ENCODE results near the gene GTPBP3. TPM values are rescaled to one million over a fixed set of nuclear protein-coding genes. Genes with fewer than 3 reads are reported as not detected.

Gene GTPBP3
- total and polyA plus RNA-seq, 2 experiments from 2014 or later, result 25.4 to 67.8 TPM

DNA sequence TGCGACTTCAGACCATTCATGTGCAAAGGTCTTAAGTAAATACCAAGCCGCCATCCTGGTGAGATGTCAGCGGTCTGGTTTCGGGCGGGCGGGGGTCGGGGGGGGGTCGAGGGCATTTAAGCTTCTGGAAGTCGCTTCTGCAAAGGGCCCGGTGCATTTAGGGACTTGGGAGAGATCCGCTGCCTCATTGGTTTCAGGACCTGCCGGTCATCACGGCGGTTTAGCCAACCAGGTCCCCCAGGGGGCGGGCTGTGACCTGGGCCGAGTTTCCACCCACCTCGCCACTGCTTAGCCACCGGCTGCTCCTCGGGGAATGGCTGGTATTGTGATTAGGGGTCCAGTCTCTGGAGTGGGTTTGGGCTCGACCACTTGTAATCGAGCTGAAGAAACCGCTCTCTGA is 47.9 kb upstream of the GTPBP3 start:
- H3K27me3 Mint-ChIP-seq (ENCODE audit: insufficient read depth, low read depth, poor library complexity), result peaks cover 19% of the 10 kb centered on the region

More for the DNA sequence above, 47.9 kb upstream of the GTPBP3 start:
- TF ChIP-seq, protein P1, sequence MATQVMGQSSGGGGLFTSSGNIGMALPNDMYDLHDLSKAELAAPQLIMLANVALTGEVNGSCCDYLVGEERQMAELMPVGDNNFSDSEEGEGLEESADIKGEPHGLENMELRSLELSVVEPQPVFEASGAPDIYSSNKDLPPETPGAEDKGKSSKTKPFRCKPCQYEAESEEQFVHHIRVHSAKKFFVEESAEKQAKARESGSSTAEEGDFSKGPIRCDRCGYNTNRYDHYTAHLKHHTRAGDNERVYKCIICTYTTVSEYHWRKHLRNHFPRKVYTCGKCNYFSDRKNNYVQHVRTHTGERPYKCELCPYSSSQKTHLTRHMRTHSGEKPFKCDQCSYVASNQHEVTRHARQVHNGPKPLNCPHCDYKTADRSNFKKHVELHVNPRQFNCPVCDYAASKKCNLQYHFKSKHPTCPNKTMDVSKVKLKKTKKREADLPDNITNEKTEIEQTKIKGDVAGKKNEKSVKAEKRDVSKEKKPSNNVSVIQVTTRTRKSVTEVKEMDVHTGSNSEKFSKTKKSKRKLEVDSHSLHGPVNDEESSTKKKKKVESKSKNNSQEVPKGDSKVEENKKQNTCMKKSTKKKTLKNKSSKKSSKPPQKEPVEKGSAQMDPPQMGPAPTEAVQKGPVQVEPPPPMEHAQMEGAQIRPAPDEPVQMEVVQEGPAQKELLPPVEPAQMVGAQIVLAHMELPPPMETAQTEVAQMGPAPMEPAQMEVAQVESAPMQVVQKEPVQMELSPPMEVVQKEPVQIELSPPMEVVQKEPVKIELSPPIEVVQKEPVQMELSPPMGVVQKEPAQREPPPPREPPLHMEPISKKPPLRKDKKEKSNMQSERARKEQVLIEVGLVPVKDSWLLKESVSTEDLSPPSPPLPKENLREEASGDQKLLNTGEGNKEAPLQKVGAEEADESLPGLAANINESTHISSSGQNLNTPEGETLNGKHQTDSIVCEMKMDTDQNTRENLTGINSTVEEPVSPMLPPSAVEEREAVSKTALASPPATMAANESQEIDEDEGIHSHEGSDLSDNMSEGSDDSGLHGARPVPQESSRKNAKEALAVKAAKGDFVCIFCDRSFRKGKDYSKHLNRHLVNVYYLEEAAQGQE (IDR thresholded peaks at IDR 0.05; ENCODE audit: unreplicated experiment), result no peak
- TF ChIP-seq STAT1 (IDR thresholded peaks at IDR 0.05; ENCODE audit: unreplicated experiment) (no peak), POLR2AphosphoS5 (IDR thresholded peaks at IDR 0.05; ENCODE audit: low read depth) (no peak), EZH2phosphoT487 (IDR thresholded peaks at IDR 0.05; ENCODE audit: unreplicated experiment) (no peak), CREB1 (CRISPR knock-in tag; IDR thresholded peaks at IDR 0.05; ENCODE audit: low read depth) (no peak), ZNF331 (CRISPR knock-in tag; IDR thresholded peaks at IDR 0.05; ENCODE audit: low read depth) (no peak), ZNF114 (CRISPR knock-in tag; IDR thresholded peaks at IDR 0.05) (no peak)
- TF ChIP-seq, protein P2, sequence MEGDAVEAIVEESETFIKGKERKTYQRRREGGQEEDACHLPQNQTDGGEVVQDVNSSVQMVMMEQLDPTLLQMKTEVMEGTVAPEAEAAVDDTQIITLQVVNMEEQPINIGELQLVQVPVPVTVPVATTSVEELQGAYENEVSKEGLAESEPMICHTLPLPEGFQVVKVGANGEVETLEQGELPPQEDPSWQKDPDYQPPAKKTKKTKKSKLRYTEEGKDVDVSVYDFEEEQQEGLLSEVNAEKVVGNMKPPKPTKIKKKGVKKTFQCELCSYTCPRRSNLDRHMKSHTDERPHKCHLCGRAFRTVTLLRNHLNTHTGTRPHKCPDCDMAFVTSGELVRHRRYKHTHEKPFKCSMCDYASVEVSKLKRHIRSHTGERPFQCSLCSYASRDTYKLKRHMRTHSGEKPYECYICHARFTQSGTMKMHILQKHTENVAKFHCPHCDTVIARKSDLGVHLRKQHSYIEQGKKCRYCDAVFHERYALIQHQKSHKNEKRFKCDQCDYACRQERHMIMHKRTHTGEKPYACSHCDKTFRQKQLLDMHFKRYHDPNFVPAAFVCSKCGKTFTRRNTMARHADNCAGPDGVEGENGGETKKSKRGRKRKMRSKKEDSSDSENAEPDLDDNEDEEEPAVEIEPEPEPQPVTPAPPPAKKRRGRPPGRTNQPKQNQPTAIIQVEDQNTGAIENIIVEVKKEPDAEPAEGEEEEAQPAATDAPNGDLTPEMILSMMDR (conservative IDR thresholded peaks at IDR 0.05; ENCODE audit: low read depth in 2 of 2), result no peak
- TF ChIP-seq, protein P3, sequence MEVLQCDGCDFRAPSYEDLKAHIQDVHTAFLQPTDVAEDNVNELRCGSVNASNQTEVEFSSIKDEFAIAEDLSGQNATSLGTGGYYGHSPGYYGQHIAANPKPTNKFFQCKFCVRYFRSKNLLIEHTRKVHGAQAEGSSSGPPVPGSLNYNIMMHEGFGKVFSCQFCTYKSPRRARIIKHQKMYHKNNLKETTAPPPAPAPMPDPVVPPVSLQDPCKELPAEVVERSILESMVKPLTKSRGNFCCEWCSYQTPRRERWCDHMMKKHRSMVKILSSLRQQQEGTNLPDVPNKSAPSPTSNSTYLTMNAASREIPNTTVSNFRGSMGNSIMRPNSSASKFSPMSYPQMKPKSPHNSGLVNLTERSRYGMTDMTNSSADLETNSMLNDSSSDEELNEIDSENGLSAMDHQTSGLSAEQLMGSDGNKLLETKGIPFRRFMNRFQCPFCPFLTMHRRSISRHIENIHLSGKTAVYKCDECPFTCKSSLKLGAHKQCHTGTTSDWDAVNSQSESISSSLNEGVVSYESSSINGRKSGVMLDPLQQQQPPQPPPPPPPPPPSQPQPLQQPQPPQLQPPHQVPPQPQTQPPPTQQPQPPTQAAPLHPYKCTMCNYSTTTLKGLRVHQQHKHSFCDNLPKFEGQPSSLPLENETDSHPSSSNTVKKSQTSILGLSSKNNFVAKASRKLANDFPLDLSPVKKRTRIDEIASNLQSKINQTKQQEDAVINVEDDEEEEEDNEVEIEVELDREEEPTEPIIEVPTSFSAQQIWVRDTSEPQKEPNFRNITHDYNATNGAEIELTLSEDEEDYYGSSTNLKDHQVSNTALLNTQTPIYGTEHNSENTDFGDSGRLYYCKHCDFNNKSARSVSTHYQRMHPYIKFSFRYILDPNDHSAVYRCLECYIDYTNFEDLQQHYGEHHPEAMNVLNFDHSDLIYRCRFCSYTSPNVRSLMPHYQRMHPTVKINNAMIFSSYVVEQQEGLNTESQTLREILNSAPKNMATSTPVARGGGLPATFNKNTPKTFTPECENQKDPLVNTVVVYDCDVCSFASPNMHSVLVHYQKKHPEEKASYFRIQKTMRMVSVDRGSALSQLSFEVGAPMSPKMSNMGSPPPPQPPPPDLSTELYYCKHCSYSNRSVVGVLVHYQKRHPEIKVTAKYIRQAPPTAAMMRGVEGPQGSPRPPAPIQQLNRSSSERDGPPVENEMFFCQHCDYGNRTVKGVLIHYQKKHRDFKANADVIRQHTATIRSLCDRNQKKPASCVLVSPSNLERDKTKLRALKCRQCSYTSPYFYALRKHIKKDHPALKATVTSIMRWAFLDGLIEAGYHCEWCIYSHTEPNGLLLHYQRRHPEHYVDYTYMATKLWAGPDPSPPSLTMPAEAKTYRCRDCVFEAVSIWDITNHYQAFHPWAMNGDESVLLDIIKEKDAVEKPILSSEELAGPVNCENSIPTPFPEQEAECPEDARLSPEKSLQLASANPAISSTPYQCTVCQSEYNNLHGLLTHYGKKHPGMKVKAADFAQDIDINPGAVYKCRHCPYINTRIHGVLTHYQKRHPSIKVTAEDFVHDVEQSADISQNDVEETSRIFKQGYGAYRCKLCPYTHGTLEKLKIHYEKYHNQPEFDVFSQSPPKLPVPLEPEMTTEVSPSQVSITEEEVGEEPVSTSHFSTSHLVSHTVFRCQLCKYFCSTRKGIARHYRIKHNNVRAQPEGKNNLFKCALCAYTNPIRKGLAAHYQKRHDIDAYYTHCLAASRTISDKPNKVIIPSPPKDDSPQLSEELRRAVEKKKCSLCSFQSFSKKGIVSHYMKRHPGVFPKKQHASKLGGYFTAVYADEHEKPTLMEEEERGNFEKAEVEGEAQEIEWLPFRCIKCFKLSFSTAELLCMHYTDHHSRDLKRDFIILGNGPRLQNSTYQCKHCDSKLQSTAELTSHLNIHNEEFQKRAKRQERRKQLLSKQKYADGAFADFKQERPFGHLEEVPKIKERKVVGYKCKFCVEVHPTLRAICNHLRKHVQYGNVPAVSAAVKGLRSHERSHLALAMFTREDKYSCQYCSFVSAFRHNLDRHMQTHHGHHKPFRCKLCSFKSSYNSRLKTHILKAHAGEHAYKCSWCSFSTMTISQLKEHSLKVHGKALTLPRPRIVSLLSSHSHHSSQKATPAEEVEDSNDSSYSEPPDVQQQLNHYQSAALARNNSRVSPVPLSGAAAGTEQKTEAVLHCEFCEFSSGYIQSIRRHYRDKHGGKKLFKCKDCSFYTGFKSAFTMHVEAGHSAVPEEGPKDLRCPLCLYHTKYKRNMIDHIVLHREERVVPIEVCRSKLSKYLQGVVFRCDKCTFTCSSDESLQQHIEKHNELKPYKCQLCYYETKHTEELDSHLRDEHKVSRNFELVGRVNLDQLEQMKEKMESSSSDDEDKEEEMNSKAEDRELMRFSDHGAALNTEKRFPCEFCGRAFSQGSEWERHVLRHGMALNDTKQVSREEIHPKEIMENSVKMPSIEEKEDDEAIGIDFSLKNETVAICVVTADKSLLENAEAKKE (CRISPR knock-in tag; IDR thresholded peaks at IDR 0.05), result no peak
- peak overlapping the region; percentile 27; the same call in 1 of the 3 replicates for H3K4me3 Mint-ChIP-seq
- 0 out of 2 replicates have a peak overlapping the region, but pooled peaks have one; percentile 72 for H2AFZ ChIP-seq
- H3K36me3 ChIP-seq (ENCODE audit: insufficient read depth), result no peaks in the 10 kb centered on the region
- H3K79me2 ChIP-seq (replicated peaks; ENCODE audit: insufficient read depth), result peaks cover 4% of the 10 kb centered on the region; the same call in 1 of the 2 replicates
- H3K4me2 ChIP-seq, result no peak overlapping the region
- H3F3A ChIP-seq (replicated peaks; ENCODE audit: low read depth), result peaks cover 20% of the 10 kb centered on the region
- H3K27ac ChIP-seq (ENCODE audit: low read depth), result no peak overlapping the region
- H3K4me1 Mint-ChIP-seq, result peaks cover 6% of the 10 kb centered on the region
- H4K20me1 ChIP-seq (replicated peaks; ENCODE audit: insufficient read depth), result no peaks in the 10 kb centered on the region
- no peaks in the 10 kb centered on the region for H3K9me3 Mint-ChIP-seq
- peaks cover 9% of the 10 kb centered on the region for H3K4me1 ChIP-seq (ENCODE audit: insufficient read depth)
- peak overlapping the region; percentile 26; the same call in 1 of the 2 replicates for H3K4me3 ChIP-seq
- H3K27ac Mint-ChIP-seq, result no peak overlapping the region
- DNase-seq (ENCODE audit: low spot score), result peak; percentile 96
- H3K36me3 Mint-ChIP-seq (ENCODE audit: low read depth), result peaks cover 18% of the 10 kb centered on the region
- no peaks in the 10 kb centered on the region for H3K27me3 ChIP-seq (ENCODE audit: insufficient read depth)
- no peaks in the 10 kb centered on the region for H3K9me2 ChIP-seq (ENCODE audit: insufficient read depth)
- ATAC-seq, result peak; percentile 38
